ENCODE data around the gene CALHM6.

DNA sequence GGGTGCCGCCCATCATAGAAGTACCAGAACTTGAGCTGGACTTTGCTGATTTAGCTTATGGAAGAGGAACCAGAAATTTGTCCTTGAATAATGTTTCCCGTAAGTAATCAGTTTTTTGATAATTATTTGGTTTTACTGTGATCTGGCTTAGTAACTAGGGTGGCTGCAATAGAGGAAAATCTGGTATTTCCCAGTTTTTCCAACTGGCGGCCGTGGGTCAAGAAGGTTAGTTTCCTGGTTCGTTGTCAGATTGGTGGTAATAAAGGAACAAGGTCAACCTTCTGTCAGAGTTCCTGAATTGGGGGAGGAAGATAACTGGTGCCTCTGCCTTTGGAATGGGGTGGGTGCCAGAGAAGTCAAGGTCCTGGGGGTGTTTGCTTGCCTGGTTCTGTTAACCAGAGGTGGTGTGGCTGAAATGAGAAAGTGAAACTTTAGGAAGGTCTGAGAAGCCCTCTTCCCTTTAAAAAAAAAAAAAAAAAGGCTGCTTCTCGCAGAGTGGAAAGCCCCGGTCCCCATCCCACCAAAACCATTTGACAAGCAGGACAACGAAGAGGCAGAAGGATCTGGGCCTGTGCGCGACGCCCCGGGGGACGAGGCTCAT is at the start of gene CALHM6:
- TF ChIP-seq, protein P1, sequence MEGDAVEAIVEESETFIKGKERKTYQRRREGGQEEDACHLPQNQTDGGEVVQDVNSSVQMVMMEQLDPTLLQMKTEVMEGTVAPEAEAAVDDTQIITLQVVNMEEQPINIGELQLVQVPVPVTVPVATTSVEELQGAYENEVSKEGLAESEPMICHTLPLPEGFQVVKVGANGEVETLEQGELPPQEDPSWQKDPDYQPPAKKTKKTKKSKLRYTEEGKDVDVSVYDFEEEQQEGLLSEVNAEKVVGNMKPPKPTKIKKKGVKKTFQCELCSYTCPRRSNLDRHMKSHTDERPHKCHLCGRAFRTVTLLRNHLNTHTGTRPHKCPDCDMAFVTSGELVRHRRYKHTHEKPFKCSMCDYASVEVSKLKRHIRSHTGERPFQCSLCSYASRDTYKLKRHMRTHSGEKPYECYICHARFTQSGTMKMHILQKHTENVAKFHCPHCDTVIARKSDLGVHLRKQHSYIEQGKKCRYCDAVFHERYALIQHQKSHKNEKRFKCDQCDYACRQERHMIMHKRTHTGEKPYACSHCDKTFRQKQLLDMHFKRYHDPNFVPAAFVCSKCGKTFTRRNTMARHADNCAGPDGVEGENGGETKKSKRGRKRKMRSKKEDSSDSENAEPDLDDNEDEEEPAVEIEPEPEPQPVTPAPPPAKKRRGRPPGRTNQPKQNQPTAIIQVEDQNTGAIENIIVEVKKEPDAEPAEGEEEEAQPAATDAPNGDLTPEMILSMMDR (IDR thresholded peaks at IDR 0.05 in 8 of 11, conservative IDR thresholded peaks at IDR 0.05 in 3 of 11), result peak in 1 of 11 experiments; percentile 5
- no peak for TF ChIP-seq POLR2A (IDR thresholded peaks at IDR 0.05)
- TF ChIP-seq POLR2AphosphoS5 (IDR thresholded peaks at IDR 0.05), result peak in 1 of 3 donors; percentile 48

Data from spleen (tissue), 7 donors.